Uterus (tissue), 2 donors: ENCODE data around the gene SPNS1.

Experiments
- CTCF ChIP-seq, 4 experiments: fragments of 200-600 bp in 2 of 4; fragments of 450-650 bp in 2 of 4; sonication (generic) in 2 of 4; IDR thresholded peaks; one replicate each; pipeline ENCODE4 v1.5.1; 2016 to 2019; ENCODE audit warnings: antibody characterized with exemption in 4 of 4, mild to moderate bottlenecking in 2 of 4, moderate library complexity in 1 of 4
- POLR2A ChIP-seq, 2 donors: fragments of 450-650 bp; IDR thresholded peaks; one replicate each; pipeline ENCODE4 v1.6.1; 2016; ENCODE audit warnings: antibody characterized with exemption in 2 of 2, mild to moderate bottlenecking in 1 of 2, moderate library complexity in 1 of 2

GRCh38 chr16:28935346-28935745 lies 39.2 kb upstream of the SPNS1 start:
- TF ChIP-seq CTCF (IDR thresholded peaks at IDR 0.05) (no peak), POLR2A (IDR thresholded peaks at IDR 0.05) (no peak)
